ENCODE results near the gene ACACB. TPM values are rescaled to one million over a fixed set of nuclear protein-coding genes. Genes with fewer than 3 reads are reported as not detected.
A peak's percentile ranks its signal among the peaks of the same experiment; 100 is the strongest.

The ACACB gene
- total RNA-seq, 4 donors from 2014 or later = 69.5 to 132 (median 93.6) TPM

DNA sequence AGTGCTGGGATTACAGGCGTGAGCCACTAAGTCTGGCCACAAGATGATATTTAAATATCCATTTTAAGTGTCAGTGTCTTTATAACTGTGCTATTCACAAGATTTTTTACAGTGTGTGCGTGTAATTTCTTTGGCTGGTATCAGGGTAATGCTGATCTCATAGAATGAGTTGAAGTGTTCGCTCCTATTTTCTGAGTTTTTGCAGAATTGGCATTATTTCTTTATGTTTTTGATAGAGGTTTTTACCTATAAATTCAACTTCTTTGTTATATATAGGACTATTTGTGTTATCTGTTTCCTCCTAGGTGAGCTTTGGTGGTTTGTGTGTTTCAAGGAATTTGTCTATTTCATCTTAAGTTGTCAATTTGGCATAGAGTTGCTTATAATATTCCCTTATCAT lies 147.1 kb downstream of the ACACB start:
- intact Hi-C loops (cut with DNase I; ENCODE audit: low total_unique reads) (no loop called here), in situ Hi-C loops (cut with MboI; ENCODE audit: low pct_ligation_motif_present in 1 of 4, low pct_unique_long_range_greater_than_20kb in 1 of 4, low sequenced_read_pairs in 3 of 4) (loop anchor here in 3 of 4 donors (10.0 kb wide), 1 partner anchor 121 kb away; no protein-coding TSS in a partner anchor)
- WGBS, 2 donors (ENCODE audit: low coverage in 1 of 2) = 90 to 100% methylated on average over 2 to 3 of the region's 3 CpGs
- no peaks in the 10 kb centered on the region for H3K27me3 ChIP-seq
- H3K27ac ChIP-seq = no peak overlapping the region
- H3K4me3 ChIP-seq = no peak overlapping the region
- H3K9me3 ChIP-seq = no peaks in the 10 kb centered on the region
- peaks cover 0 to 42% (median 6%) of the 10 kb centered on the region in 4 donors for H3K36me3 ChIP-seq
- no peak for DNase-seq
- peaks cover 0 to 10% (median 3%) of the 10 kb centered on the region in 4 donors for H3K4me1 ChIP-seq
- TF ChIP-seq EP300 (IDR thresholded peaks at IDR 0.05; ENCODE audit: low read depth) (no peak), POLR2A (IDR thresholded peaks at IDR 0.05) (no peak), POLR2AphosphoS5 (IDR thresholded peaks at IDR 0.05) (no peak)
- TF ChIP-seq, protein P1, sequence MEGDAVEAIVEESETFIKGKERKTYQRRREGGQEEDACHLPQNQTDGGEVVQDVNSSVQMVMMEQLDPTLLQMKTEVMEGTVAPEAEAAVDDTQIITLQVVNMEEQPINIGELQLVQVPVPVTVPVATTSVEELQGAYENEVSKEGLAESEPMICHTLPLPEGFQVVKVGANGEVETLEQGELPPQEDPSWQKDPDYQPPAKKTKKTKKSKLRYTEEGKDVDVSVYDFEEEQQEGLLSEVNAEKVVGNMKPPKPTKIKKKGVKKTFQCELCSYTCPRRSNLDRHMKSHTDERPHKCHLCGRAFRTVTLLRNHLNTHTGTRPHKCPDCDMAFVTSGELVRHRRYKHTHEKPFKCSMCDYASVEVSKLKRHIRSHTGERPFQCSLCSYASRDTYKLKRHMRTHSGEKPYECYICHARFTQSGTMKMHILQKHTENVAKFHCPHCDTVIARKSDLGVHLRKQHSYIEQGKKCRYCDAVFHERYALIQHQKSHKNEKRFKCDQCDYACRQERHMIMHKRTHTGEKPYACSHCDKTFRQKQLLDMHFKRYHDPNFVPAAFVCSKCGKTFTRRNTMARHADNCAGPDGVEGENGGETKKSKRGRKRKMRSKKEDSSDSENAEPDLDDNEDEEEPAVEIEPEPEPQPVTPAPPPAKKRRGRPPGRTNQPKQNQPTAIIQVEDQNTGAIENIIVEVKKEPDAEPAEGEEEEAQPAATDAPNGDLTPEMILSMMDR (IDR thresholded peaks at IDR 0.05) = no peak

DNA sequence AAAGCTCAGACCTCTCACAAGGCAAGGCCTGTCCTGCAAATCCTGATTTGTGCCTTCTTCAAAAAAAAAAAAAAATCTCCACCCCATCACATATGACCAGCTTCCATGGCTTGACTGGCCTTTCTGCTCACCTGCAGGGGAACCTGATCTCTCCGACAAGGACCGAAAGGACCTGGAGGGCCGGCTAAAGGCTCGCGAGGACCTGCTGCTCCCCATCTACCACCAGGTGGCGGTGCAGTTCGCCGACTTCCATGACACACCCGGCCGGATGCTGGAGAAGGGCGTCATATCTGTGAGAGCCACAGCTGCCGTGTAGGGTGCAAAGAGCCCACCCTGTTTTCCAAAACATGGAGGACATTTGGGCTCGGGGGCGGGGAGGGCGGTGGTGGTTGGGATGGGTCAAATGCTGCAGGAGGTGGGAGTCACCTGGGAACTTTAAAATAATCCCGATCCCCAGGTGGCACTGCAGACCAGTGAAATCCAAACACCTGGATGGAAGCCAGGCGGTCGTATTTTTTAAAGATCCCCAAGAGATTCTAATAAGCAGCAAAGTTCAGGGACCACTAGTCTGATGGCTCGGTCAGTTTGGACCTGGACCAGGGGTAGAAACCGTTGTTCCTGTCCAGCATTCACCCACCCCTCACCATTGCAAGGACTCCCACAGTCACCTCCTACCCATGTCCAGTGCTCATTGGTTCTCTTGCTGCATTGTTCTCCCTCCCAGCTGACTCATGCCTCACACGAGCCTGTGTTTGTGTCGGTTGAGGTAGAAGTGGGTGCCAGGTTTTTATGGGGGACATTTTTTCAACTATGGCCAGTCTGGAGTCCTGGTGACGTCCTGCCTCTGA lies 147.9 kb downstream of the ACACB start:
- TF ChIP-seq, protein P1 (IDR thresholded peaks at IDR 0.05) = peak; percentile 79 to 84 (median 82)
- TF ChIP-seq EP300 (IDR thresholded peaks at IDR 0.05; ENCODE audit: low read depth) (no peak), POLR2AphosphoS5 (IDR thresholded peaks at IDR 0.05) (no peak)
- in situ Hi-C loops (cut with MboI; ENCODE audit: low pct_ligation_motif_present in 1 of 4, low pct_unique_long_range_greater_than_20kb in 1 of 4, low sequenced_read_pairs in 3 of 4) = loop anchor here in 3 of 4 donors (10.0 kb wide), 1 partner anchor 120 kb away; no protein-coding TSS in a partner anchor
- H3K4me3 ChIP-seq = no peak overlapping the region
- intact Hi-C loops (cut with DNase I; ENCODE audit: low total_unique reads) = no loop called here
- no peaks in the 10 kb centered on the region for H3K9me3 ChIP-seq
- H3K27me3 ChIP-seq = no peaks in the 10 kb centered on the region
- H3K36me3 ChIP-seq = peaks cover 0 to 34% (median 6%) of the 10 kb centered on the region in 4 donors
- peak overlapping the region in 2 of 4 donors; percentile 14 to 71 for H3K27ac ChIP-seq
- peaks cover 0 to 10% (median 3%) of the 10 kb centered on the region in 4 donors for H3K4me1 ChIP-seq
- 30 to 55% methylated on average over 13 to 23 of the region's 23 CpGs for WGBS, 2 donors (ENCODE audit: low coverage in 1 of 2)
- peak; percentile 82 for DNase-seq

DNA sequence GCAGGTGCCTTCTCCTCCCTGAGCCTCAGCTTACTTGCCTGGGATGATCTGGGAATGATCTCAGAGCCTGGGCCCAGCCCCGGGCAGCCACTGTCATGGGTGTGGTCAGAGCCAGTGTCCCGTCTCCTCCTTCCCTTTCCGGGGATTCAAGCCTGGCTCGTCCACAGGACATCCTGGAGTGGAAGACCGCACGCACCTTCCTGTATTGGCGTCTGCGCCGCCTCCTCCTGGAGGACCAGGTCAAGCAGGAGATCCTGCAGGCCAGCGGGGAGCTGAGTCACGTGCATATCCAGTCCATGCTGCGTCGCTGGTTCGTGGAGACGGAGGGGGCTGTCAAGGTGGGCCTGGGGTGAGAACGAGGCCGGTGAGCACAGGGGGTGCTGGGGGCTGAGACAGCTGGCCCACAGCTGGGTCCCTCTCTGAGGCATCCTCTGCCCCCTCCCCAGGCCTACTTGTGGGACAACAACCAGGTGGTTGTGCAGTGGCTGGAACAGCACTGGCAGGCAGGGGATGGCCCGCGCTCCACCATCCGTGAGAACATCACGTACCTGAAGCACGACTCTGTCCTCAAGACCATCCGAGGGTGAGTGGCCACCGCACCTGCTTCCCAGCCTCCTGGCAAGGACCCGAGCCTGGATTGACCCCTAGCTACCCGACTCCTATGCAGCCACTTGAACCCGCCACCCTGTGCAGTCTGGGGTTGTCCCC lies 148.7 kb downstream of the ACACB start:
- TF ChIP-seq EP300 (IDR thresholded peaks at IDR 0.05; ENCODE audit: low read depth) = no peak
- TF ChIP-seq POLR2AphosphoS5 (IDR thresholded peaks at IDR 0.05) = no peak
- TF ChIP-seq, protein P1 (IDR thresholded peaks at IDR 0.05) = no peak
- in situ Hi-C loops (cut with MboI; ENCODE audit: low pct_ligation_motif_present in 1 of 4, low pct_unique_long_range_greater_than_20kb in 1 of 4, low sequenced_read_pairs in 3 of 4) (loop anchor here (5.0 to 10.0 kb wide), 2 partner anchors 120 to 122 kb away; no protein-coding TSS in a partner anchor), intact Hi-C loops (cut with DNase I; ENCODE audit: low total_unique reads) (no loop called here)
- peaks cover 0 to 10% (median 3%) of the 10 kb centered on the region in 4 donors for H3K4me1 ChIP-seq
- H3K4me3 ChIP-seq = no peak overlapping the region
- WGBS, 2 donors (ENCODE audit: low coverage in 1 of 2) = 92% methylated on average over 27 of the region's 27 CpGs; no CpG with 5 or more reads in 1 of the 2 donors
- H3K9me3 ChIP-seq = no peaks in the 10 kb centered on the region
- peaks cover 0 to 29% (median 6%) of the 10 kb centered on the region in 4 donors for H3K36me3 ChIP-seq
- peak overlapping the region in 2 of 4 donors; percentile 14 to 71 for H3K27ac ChIP-seq
- DNase-seq = no peak
- H3K27me3 ChIP-seq = no peaks in the 10 kb centered on the region
